GM19468 (cell line): ENCODE data around the gene BRPF1.
"Not testable (repeated sequence)": the region's sequence is repeated elsewhere in the genome, so short reads cannot be mapped to it uniquely, and the experiment has no call there.

Experiments used
- ATAC-seq: cut with Tn5 transposase; IDR thresholded peaks from one replicate; pipeline ENCODE4 v1.9.1; 2021; ENCODE audit warnings: mild to moderate bottlenecking, moderate library complexity, moderate number of reproducible peaks; ENCODE audit not compliant: unreplicated experiment; ENCODE audit errors: extremely low read depth

Gene BRPF1

DNA sequence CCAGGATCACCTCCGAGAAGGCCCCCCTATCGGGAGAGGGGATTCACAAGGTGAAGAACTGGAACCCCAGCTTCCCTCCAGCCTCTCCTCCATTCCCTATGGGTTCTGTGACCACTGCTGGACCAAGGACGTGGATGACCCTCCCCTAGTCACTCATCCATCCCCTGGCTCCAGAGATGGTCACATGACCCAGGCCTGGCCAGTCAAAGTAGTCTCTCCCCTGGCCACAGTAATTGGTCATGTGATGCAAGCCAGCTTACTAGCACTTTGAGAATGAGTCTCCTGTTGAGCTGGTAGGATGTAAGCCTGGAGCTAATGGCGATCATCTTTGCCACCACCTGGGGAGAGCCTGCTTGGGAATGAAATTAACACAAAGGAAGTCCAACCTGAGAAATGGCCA lies 34.3 kb downstream of the BRPF1 start:
- ATAC-seq = no peak

DNA sequence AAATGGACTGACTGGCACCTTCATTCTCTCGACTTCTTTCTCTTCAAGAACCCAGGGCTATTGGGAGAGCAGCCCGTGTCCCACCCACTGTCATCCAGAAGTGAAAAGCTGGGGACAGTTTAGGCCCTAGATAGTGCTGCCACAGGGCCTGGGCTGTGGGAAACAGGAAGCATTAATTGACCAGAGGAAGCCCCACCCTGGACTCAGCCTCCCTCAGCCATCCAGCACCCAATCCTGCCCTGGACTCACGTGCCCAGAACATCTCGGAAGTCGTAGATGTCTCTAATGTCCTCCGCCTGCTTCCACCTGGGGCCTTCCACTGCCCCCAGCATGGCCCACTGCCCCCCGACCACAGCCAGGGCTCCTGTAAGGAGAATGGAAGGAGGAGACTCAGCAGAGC lies 35.9 kb downstream of the BRPF1 start:
- ATAC-seq = no peak

DNA sequence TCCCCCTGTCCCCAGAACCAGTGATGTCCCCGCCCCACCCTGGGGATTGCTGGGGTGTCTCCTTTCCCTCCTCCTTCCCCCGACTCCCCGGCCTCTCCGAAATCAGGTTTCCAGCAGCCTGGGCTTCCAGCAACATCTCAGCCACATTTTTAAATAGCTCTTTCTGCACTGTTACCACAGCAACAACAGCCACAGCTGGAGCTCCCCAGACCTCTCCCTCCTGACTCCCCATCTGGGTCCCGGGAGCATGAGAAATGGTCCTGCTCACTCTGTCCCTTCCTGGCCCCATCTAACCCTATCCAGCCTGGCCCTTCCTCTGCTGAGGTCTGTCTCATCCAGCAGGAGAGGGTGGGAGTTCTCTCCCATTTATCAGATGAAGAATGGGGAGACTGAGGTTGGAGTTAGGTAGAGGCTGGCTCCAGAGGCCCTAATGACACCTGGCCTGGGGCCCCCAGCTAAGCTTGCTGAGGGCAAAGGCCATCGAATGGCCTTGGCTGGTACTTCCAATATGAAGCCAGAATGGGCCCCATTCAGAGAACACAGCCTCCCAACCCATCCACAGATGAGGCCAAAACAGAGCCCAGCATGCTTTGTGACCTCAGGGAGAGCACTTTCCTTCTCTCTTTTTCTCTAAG lies 36.7 kb downstream of the BRPF1 start:
- ATAC-seq = no peak

DNA sequence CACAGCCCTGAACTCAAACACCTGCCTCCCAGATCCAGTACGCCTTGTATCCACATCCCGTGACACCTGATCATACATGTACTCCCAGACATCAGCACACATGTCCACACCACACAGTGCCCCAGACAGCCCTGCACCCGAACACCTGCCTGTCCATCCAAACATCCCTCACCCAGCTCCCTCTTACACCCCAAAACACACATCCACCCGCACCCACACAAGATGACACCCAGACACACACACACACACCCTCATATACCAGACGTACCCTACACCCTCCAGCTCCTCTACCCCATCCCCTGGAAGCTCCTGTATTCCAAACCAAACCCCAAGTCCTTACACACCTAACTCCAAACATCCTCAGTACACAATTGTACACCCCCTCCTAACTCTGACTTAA lies 37.5 kb downstream of the BRPF1 start:
- no peak for ATAC-seq

DNA sequence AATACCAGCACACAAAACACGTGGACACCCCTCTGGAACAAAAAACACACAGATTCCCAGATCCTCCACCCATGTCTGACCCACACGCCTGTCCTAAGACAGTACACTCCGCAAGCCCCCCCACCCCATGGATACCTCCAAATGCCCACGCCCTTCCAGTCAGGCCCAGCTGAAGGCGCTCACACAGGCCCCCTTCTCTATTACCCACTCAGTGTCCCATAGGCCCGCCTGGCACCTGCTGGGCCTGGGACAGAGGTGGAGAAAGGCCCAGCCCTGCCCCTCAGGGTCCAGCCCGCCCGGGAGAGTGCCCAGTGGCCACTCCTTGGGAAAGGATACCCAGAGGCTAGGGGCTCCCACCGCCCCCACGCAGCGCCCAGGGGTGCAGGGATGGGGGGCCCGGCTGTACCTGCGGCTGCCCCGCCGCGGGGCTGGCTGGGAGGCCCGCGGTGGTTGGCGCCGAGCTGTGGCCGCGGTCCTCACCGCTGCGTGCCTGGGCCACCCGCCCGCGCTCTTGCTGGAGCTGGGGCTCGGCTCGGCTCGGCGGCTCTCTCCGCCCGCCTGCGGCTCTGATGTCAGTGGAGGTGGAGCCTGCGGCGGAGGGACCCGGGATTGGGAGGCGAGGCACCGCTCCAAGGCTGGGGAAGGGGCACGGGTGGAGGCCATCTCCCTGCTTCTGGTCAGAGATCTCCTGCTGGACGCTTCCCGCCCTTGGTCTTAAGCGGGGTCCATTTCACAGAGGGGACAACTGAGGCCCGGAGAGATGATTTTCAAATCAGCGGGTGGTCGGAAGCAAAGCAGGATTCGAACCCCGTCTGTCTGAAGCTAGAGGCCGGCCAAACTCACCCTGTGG lies 38.1 kb downstream of the BRPF1 start, which contains the start of gene CAMK1:
Gene CAMK1 (minus strand): TSS at position 522 of the 850 bp plus-strand sequence. CDS start 2,198 bp downstream, outside the sequence.
- no peak for ATAC-seq

DNA sequence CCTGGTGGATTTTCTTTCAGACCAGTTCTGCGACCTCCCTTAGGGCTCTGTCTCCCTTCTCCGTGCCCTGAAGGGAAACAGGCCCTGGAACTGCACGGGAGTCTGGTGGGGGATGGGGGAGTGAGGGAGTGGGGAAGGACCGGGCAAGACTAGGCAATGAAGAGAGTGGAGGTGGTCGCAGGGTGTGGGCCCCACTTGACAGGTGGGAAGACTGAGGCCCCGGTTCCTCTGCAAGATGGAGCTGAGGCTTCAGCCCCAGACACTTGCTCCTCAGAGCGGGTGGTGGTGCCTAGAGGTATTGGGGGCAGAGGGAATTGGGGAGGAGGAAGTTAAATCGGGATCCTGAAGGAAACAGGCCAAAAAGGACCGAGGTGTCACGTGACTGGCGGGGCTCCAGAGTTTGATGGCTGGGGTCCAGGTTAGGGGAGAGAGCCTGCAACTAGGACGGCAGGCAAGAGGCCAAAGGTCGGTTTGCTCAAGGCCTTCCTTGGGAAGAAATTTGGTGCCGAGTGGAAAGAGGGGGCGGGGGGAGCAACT lies 38.8 kb downstream of the BRPF1 start:
- no peak for ATAC-seq

DNA sequence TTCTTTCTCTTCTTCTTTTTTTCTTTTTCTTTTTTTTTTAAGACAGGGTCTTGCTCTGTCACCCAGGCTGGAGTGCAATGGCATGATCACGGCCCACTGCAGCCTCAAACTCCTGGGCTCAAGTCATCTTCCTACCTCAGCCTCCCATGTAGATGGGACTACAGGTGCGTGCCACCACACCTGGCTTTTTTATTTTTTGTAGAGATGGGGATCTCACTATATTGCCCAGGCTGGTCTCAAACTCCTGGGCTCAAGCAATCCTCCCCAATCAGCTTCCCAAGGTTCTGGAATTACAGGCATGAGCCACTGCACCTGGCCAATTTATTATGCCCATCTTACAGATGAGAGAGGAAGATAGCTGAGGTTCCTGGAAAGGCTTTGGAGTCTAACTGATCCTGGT lies 39.5 kb downstream of the BRPF1 start:
- not testable (repeated sequence) for ATAC-seq

DNA sequence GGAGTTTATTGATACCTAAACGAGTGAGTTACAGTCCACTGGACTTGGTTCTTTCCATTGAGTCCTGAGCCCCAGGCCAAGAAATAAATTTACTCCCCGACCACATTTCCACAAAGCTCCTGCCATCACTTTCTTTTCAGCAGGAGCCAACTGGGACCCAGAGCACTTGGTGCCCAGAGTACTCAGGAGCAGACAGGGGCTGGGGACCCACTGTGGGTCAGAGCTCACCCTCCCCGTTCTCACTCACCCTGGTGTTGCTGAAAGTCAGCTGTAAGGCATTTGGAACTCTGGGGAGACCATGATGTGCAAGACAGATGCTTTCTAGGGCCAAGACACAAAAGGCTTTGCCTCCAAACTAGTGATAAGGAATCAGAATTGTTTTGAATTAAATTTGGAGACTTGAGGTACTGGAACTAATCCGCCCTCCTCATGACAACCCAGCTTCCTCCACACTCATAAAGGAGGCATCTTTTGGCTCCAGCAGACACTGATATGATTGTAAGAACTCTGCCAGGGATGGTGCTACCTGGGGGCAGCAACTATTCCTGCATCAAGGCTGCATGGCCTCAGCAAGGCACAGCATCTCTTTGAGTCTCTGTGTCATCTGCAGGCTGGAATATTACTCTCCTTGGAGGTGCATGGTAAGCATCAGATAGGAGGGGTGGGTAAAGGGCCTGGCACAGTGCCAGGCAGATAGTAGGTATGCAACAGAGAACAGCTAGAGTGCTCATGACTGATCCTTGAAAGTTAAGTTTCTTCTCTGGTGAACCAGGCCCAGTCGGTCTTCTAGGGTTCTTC lies 45.6 kb downstream of the BRPF1 start:
- no peak for ATAC-seq

DNA sequence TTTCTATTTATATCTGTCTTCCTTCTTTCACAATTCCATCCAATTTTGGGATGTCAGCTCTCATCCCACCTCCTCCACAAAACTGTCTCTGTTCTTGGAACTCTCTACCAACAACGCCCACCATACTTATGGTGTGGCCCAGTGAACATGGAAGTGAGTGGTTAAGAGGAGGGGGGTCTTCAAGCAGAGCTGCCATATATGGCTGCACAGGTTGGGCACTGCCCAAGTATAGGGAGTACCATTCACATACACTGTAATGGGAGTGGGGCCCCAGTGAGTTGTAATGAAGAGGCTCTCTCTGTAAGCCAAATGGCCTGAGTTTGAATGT lies 46.1 kb downstream of the BRPF1 start:
- no peak for ATAC-seq

DNA sequence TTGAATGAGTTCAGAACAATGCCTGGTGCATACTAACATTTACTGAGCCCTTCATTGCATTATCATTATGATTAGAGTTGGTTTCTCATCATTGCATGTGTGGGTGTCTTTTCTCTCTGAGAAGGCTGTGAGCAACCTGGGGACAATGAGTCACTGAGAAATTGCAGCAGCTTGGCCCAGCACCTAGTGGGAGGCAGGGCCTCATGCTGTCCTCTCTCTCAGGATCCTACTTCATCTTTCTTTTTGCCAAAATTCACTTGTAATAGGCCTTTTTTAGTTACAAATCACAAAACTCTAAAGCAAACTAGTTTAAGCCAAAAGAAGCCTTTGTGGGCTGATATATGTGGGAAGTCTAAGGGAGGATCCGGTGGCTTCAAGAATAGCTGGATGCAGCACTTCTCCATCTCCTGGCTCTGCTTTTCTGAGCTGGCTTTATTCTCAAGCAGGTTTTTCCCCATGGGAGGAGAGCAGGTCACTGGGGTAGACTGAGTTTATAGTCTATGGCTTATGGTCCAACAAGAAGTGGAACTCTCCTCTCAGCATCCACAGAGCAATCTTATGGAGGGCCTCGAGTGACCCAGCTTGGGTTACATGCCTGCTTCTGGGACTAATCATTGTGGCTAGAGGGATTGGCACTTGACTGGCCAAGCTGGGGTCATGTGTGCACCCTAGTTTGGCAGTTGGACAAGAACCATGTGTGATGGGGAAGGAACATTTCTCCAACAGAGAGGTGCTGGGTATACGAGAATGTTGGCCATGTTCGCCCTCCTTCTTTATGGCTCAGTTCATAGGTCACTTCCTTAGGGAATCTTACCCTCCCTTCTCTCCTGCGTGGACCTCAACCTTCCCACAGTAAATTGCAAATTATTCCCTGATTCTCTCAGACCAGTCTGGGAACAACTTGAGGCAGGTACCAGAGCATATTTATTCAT lies 46.9 kb downstream of the BRPF1 start:
- ATAC-seq = no peak

DNA sequence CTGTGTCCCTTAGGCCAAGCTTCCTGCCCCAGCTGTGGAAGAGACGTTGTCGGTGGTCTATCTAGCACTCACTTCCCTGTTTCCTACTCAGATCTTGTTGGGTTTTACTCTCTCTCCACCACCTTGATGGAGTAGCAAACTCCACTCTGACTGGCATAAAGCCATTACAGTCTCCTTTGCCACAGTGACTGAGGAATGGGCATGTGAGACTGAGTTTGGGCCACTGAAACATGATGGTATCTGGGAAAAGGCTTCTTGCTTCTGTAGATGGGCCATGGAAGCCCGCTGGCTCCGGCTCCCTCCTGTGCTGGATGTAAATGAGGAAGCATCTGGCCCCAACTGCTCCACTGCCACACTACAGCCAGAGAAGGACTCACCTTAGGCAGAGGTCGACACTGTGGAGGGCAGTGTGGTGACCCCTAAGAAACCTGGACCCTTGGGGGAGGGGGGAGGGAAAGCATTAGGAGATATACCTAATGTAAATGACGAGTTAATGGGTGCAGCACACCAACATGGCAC lies 47.6 kb downstream of the BRPF1 start:
- no peak for ATAC-seq

DNA sequence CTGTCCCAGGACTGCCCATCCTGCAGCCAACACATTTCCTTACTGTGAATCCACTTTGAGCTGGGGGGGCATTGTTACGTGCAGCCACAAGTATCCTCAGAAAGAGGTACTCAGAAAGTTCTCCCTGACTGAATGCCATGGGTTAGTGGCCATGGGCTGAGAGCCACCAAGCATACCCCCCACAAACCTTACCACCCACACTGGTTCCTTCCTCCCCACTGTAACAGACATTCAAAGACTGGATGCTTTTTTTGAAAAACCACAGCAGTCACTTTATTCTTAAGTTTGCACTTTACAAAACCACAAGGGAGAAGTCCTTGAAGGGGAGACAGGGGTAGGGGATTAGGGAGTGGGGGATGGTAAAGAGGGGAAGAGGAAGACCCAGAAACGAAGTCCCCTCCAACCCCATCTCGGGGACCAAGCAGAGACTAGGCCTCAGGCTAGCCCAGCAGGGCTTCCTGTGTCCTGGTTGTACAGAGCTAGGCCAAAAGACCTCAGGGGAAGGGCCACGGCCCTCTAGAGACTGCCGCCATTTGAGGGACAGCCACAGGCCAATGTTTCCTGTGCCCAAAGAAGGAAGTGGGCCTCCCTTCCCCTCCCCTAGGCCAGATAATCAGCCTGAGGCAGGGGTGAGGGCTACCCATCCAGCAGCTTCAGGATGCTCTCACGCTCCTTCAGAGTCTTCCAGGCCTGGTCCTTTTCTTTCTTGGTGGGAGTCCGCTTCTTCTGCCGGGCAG lies 48.4 kb downstream of the BRPF1 start:
- no peak for ATAC-seq

DNA sequence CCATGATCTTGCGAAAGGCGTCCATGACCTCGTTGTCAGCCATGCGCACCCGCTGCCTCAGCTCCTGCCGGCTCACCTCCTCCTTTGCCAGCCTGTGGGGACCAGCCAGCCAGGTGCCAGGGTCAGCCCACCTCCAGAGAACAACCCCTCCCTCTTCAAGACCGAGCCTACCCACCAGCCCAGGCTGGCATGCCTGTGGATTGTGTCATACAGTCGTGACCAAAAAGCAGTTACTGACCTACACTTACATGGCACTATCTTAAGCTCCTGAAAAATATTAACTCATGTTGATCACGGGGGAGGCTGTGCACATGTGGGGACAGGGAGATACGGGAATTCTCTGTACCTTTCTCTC lies 48.9 kb downstream of the BRPF1 start:
- ATAC-seq = no peak

DNA sequence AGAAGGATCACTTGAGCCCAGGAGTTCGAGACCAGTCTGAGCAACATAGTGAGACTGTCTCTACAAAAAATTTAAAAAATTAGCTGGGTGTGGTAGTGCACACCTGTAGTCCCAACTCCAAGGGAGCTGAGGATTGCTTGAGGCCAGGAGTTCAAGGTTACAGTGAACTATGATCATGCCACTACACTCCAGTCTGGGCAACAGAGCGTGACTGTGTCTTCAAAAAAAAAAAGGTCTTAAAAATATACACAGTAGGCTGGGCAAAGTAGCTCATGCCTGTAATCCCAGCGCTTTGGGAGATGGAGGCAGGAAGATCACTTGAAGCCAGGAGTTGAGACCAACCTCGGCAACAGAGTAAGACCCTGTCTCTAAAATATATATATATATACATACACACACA lies 49.4 kb downstream of the BRPF1 start:
- no peak for ATAC-seq

DNA sequence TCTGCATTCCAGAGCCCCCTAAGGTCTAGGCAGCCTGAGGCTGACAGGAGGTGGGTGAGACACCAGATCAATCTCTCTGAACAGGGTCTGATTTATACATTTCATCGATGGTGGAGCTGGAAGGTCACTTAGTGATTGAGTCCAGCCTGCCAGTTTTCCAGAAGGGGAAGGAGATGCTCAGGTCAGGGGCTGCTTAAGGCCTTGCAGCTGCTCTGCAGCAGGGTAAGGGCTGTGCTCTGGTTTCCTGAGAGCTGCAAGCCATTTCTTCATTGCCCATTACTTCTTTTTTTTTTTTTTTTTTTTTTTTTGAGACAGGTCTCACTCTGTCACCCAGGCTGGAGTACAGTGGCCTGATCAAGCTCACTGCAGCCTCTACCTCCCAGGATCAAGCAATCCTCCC lies 50.0 kb downstream of the BRPF1 start:
- no peak for ATAC-seq

DNA sequence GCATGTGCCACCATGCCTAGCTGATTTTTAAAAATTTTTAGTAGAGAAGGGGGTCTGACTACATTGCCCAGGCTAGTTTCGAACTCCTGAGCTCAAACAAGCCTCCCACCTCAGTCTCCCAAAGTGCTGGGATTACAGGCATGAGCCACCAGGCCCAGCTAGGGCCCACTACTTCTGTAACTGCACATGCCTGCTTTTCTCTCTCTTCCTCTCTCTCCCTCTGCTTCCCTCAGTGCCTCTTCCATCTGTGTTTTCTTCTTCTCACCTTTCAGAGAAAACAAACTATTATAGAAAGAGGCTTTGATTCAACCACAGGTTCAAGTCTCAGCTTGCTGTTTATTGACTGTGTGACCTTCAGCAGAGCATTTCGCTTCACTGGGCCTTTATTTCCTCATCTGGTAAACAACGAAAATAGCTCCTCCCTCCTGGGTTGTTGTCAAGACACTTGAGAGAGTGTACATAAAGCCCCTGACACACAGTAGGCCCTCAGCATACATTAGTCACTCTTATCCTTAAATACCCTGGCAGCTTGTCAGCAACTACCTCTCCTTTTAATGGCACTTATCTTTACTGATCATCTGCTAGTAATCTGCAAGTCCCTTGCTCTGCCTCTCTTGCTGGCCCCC lies 50.6 kb downstream of the BRPF1 start:
- ATAC-seq = no peak

DNA sequence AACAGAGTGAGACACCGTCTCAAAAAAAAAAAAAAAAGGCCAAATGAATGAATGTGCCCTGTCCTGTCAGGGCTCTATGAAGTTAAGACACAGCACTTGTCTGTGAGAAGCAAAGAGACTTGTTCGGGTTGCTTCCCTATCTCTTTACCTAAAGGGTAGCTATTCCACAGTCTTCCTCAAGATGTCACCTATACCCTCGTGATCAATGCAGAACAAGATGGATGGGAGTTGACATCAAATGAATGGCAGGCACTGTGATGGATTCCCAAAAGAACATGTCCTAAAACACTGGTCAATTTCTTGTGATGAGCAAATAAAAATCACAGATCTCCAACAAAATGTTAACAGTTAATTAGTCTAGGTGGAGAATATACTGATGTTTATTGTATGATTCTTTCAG lies 51.2 kb downstream of the BRPF1 start:
- no peak for ATAC-seq

DNA sequence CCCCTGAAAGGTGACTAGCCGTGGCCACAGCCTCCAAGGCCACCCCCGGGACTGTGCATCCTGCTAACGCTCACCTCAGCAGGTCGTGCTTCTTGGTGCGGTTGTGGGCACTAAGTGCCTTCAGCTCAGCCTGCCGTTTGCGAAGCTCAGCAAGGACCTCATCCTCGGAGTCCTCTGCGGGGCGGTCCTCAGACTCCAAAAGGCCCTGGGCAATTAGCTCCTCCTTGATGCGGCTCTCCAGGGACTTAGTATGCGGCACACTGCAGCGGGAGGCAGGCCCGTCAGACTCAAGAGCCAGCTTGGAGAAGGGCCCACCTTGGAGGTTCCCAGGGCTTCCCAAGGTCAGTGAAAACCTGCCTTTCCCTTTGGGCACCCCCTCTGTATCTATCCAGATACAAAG lies 52.4 kb downstream of the BRPF1 start:
- ATAC-seq = no peak

DNA sequence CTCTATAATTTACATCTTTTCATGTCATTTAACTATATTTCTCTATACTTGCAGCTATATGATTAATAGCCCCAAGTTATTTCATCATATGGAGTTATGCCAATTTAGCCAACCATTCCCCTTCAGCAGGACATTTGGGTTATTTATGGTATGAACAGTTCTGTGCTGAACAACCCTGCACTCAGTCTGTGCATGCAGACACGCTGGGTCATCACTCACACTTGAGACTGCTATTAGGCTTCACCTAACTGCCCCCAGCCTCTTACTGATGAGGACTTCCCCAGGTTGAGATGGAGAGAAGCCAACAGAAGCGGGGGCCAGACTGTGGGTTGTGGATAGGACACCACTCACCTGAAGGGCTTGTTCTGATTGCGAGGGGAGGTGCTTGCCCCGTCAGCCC lies 53.4 kb downstream of the BRPF1 start:
- no peak for ATAC-seq
